ENCODE data around the gene KCNMA1.

The KCNMA1 gene

GRCh38 chr10:77485847-77486246 is 151.8 kb downstream of the KCNMA1 start:
- DNase-seq (ENCODE audit: low read depth) = no peak

DNA sequence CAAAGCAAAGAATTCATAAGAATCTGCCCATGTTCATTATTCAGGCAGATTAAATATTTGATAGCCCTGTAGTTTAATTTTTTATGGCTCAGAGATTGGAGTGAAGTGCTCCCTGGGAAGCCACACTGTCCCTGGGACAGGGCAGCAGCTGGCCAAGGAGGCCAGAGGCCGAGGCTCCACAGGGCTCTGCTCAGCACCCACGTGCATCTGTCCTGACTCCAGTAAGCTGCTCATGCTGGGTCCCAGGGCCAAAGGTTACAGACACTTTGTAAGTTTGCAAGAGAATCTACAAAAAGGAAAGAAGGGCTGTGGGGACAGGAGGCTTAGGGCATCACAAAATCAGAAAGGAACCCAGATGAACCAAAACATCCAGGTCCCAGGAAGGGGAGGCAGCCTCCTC is 155.5 kb downstream of the KCNMA1 start:
- DNase-seq (ENCODE audit: low read depth) = no peak

DNA sequence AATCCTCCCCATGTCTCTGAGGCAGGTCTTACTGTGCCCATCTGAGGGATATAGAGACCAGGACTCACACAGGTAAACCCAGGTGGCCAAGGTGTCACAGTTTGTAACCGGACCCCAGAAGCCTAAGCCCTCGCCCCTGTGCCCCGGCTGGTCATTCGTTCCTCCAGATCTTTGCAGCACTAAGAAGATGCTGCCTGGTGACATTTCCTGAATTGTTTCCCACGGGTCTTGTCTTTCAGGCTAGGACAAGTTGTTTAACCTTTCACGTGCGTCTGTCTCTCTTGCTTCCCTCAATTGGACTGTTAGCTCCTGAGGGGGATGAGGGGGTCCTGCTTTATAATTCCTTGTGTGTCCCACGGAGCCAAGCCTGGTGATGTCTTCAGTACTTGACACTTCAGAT is 158.0 kb downstream of the KCNMA1 start:
- DNase-seq (ENCODE audit: low read depth) = no peak

DNA sequence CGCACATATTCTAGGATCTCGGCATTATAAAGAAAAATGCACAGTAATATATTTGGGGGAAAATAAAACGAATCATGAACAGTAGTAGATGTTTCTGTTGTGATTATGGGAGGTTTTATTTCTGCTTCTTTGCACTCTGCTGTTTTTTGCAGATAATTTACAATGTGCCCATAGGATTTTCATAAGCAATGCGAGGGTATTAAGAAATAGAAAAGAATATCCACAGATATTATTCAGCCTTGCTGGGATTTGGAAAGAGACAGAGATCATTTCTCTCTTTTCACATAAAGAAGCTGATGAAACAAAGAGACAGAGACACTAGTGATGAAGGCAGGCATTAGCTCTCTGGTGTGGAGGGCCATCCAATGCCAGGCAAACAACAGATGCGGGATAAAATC is 158.6 kb downstream of the KCNMA1 start:
- no peak for DNase-seq (ENCODE audit: low read depth)

GRCh38 chr10:77478247-77478961 is 159.2 kb downstream of the KCNMA1 start:
- no peak for DNase-seq (ENCODE audit: low read depth)

GRCh38 chr10:77475522-77475921 is 162.1 kb downstream of the KCNMA1 start:
- no peak for DNase-seq (ENCODE audit: low read depth)

- DNase-seq (ENCODE audit: low read depth) = no peak
Measured at GRCh38 chr10:77474939-77475338, 162.7 kb downstream of the KCNMA1 start.

GRCh38 chr10:77474386-77474785 is 163.2 kb downstream of the KCNMA1 start:
- DNase-seq (ENCODE audit: low read depth) = no peak

- DNase-seq (ENCODE audit: low read depth) = no peak
Measured at GRCh38 chr10:77472146-77472545, 165.5 kb downstream of the KCNMA1 start.

DNA sequence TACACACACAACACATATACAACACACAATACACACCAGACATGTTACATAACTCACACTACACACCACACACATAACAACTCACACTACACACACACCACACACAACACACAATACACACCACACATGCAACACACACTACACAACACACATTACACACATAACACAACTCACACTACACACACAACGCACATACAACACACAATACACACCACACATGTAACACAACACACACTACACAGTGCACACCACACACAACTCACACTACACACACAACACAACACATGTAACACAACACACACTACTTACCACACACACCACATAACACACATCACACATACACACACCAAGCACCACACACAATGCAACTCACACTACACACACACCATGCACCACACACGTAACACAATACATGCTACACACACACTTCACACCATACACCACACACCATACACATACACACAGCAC is 166.5 kb downstream of the KCNMA1 start:
- no peak for DNase-seq (ENCODE audit: low read depth)

DNA sequence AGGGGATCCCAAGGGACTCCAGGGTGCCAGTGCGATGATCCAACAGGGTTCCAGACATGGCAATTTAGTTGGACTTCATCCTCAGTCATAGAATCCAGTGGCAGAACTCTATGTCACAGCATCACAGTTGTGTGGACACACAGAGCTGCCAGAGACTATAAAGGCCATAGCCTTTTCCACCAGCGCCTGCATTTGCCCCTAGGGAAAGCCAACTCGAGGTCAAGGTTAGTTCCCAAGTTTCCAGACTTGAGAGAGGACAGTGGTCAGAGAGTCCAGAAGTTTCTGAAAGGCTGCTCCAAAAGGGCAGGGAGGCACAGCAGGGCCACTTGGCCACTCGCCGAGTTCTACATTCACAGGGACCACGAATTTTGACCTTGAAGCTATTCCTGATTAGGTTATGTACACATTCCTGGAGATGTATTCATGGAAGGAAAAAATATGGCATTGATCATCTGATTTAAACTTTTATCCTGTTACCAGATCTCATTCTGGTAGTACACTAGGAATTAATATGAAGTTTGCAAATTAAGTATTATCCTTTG is 170.1 kb downstream of the KCNMA1 start:
- DNase-seq (ENCODE audit: low read depth) = no peak

DNA sequence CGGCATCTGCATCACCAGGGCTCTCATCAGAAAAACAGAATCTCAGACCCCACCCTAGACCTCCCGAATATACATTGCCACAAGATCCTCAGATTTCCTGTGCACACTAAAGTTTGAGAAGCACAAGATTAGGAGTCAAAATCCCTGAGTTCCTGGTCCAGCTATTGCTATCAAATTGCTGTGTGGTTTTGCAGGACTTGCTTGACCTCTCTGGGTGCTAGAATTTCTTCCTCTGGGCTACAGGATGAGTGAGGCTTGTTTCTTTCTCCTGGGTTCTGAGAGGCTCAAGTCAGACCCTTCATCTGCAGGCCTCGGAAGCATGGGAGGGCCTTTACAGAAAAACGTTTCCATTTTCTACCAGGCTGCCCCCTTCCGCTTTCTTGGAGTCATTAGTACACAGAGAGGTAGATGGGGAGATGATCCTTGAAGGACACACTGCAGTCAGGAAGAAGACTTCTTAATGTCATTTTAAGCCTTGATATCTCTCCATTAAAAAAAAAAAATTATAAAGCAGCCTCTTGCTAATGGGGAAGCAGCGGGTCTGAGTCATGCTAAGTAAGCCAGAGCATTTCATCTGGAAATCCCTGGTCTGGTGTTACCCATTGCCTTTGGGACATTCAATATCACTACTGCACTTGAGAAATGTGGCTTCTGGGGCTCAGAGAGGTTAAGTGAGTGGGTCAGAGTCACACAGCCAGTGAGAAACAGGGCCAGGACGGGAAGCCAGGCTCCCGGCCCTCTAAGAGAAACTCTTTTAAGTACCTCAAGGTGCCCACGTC is 173.5 kb downstream of the KCNMA1 start:
- DNase-seq (ENCODE audit: low read depth) = no peak

DNA sequence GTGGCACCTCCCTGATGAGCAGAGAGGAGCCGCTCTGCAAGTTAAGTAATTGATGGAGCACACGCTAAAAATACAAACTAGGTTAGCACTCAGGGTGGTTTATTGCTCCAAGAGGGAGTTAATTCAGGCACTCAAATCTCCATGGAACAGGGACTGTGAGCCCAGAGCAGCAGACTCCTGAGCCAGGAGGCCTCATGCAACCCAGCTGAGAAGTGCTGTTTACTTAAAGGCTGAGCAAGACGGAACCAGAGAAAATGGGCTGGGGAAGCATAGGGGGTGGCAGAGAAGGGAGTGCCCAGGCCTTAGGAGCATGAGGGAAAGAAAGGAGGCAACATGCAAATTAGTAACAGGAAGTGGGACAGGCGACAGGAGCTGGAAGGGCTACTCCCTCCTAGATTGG is 174.1 kb downstream of the KCNMA1 start:
- no peak for DNase-seq (ENCODE audit: low read depth)

GRCh38 chr10:77461636-77462296 is 175.8 kb downstream of the KCNMA1 start:
- DNase-seq (ENCODE audit: low read depth) = no peak

DNA sequence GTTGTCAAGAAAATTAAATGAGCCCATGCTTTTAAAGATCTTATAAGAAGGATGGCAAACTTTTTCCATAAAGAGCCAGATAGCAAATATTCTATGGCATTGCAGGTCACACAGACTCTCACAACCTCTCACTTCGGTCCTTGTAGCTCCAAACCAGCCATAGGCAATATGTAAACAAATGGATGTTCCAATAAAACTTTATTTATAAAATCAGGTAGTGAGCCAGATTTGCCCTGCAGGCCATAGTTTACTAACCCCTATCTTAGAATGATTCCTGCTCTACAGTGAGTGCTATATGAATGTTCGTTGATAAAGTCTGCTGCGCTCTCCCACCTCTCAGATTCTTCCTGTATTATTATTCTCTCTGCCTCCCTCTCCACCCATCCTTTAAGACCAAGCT is 177.7 kb downstream of the KCNMA1 start:
- no peak for DNase-seq (ENCODE audit: low read depth)

- DNase-seq (ENCODE audit: low read depth) = no peak
Measured at GRCh38 chr10:77458986-77459590, 178.5 kb downstream of the KCNMA1 start.

- no peak for DNase-seq (ENCODE audit: low read depth)
Measured at GRCh38 chr10:77457721-77458120, 179.9 kb downstream of the KCNMA1 start.

- DNase-seq (ENCODE audit: low read depth) = no peak
Measured at GRCh38 chr10:77457266-77457665, 180.3 kb downstream of the KCNMA1 start.

- no peak for DNase-seq (ENCODE audit: low read depth)
Measured at GRCh38 chr10:77456414-77456813, 181.2 kb downstream of the KCNMA1 start.

- DNase-seq (ENCODE audit: low read depth) = no peak
Measured at GRCh38 chr10:77455561-77455960, 182.0 kb downstream of the KCNMA1 start.

DNA sequence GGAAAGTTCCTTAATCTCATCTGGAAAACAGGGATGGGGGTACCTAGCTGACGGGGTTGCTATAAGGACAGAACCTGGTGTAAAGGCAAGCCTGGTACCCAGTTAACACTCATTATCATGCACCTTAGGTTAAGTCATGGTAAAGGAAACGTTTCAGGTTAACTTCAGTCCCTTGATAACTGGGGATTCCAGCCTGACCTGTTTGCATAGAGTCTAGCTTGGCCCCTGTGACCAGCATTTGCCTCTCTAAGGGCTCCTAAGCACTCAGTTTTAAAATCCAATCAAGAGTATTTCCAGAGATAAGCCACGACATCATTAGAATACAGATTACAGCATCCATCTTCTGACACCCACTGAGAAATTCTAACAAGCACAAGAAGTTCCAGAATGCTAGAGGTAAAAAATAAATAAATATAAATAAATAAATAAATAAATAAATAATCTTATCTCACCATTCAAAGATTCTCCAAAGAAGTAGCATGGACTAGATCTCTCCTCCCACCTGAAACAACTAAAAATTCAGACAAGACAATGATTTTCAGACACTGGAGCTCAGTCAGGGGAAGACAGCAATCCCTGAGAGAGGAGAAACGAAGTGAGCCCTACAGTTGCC is 184.6 kb downstream of the KCNMA1 start:
- DNase-seq (ENCODE audit: low read depth) = no peak

GRCh38 chr10:77451886-77452285 is 185.7 kb downstream of the KCNMA1 start:
- DNase-seq (ENCODE audit: low read depth) = no peak

Measured in stimulated activated CD8-positive, alpha-beta memory T cell treated with anti-CD3 and anti-CD28 coated beads, Interleukin-4, amount 100 ng/mL, for 24 hours (primary cell).